ENCODE results near the gene CLN6.

Gene CLN6

GRCh38 chr15:68157074-68157473 is 72.5 kb downstream of the CLN6 start:
- H3K36me3 ChIP-seq (ENCODE audit: control insufficient read depth, insufficient read depth, low read length), result no peaks in the 10 kb centered on the region
- no peaks in the 10 kb centered on the region for H3K4me1 ChIP-seq (ENCODE audit: control insufficient read depth, insufficient read depth, low read length)
- no peaks in the 10 kb centered on the region for H3K9me3 ChIP-seq (ENCODE audit: control insufficient read depth, low read length)
- no peaks in the 10 kb centered on the region for H3K27me3 ChIP-seq (ENCODE audit: control insufficient read depth, insufficient read depth, low read length)
- no peak overlapping the region for H3K4me3 ChIP-seq (ENCODE audit: low read length)
- H3K9ac ChIP-seq (ENCODE audit: low read length), result no peak overlapping the region
